SHP77 treated with DMSO at 0.1 percent for 48 hours (cell line): ENCODE data around the gene IZUMO4.
"Not testable (repeated sequence)": the region's sequence is repeated elsewhere in the genome, so short reads cannot be mapped to it uniquely, and the experiment has no call there.

Experiments
- DNase-seq: peaks from one replicate; lab custom pipeline; 2025; lab: John Stamatoyannopoulos, UW

IZUMO4 gene

GRCh38 chr19:2123682-2124387 lies 27.1 kb downstream of the IZUMO4 start:
- DNase-seq = no peak

- DNase-seq = no peak
These were observed 30.3 kb downstream of the IZUMO4 start for GRCh38 chr19:2126879-2127518.

- no peak for DNase-seq
These were observed 31.0 kb downstream of the IZUMO4 start for GRCh38 chr19:2127758-2128157.

GRCh38 chr19:2128252-2128651 lies 31.5 kb downstream of the IZUMO4 start:
- not testable (repeated sequence) for DNase-seq

- DNase-seq = no peak
These were observed 32.3 kb downstream of the IZUMO4 start for GRCh38 chr19:2129022-2129421.

GRCh38 chr19:2129486-2129885 lies 32.8 kb downstream of the IZUMO4 start:
- no peak for DNase-seq

- no peak for DNase-seq
These were observed 33.4 kb downstream of the IZUMO4 start for GRCh38 chr19:2129892-2130770.

GRCh38 chr19:2131012-2131975 lies 34.6 kb downstream of the IZUMO4 start:
- not testable (repeated sequence) for DNase-seq

- DNase-seq = no peak
These were observed 35.5 kb downstream of the IZUMO4 start for GRCh38 chr19:2132191-2132590.

GRCh38 chr19:2132731-2133490 lies 36.2 kb downstream of the IZUMO4 start:
- no peak for DNase-seq

GRCh38 chr19:2135474-2136402 lies 39.0 kb downstream of the IZUMO4 start:
- peak; percentile 61 for DNase-seq

- no peak for DNase-seq
These were observed 40.1 kb downstream of the IZUMO4 start for GRCh38 chr19:2136796-2137195.

GRCh38 chr19:2138061-2138728 lies 41.5 kb downstream of the IZUMO4 start:
- DNase-seq = no peak

- DNase-seq = no peak
These were observed 42.8 kb downstream of the IZUMO4 start for GRCh38 chr19:2139385-2140137.

- no peak for DNase-seq
These were observed 43.4 kb downstream of the IZUMO4 start for GRCh38 chr19:2140138-2140569.

GRCh38 chr19:2142173-2142829 lies 45.6 kb downstream of the IZUMO4 start:
- DNase-seq = no peak

- no peak for DNase-seq
These were observed 47.5 kb downstream of the IZUMO4 start for GRCh38 chr19:2144190-2144589.

GRCh38 chr19:2145831-2146241 lies 49.1 kb downstream of the IZUMO4 start:
- DNase-seq = no peak
